K562 (cell line): ENCODE measurements around the gene LRPAP1. TPM values are rescaled to one million over a fixed set of nuclear protein-coding genes. Genes with fewer than 3 reads are reported as not detected.

Source experiments
- ATAC-seq: fragments of 200-7000 bp; cut with Tn5 transposase; 3 replicates; pipeline ENCODE4 v1.9.1; 2020; ENCODE audit warnings: moderate library complexity
- BruUV-seq: library from RNA; stranded (reverse); fragments of 400-500 nt; replicated peaks from 2 replicates; lab custom pipeline; 2021; lab: Mats Ljungman, UMichigan
- CTCF ChIA-PET: fragments of 300-600 bp; formaldehyde crosslinking; extraction: SDS; loops from one replicate; lab custom pipeline; 2021; ENCODE audit warnings: low intra/inter-chr PET ratio; lab: Yijun Ruan, JAX
- POLR2A ChIA-PET: fragments of 300-600, 350-650 bp; sonication (Branson Sonifier 250); formaldehyde crosslinking; extraction: SDS; loops from one replicate; lab custom pipeline; 2021; ENCODE audit warnings: antibody characterized with exemption, inconsistent platforms; lab: Yijun Ruan, JAX
- DNase-seq, 4 experiments: peaks; one replicate each; pipeline versions ENCODE4 v3.0.0 to v3.0.0-alpha.2; 2011 to 2018; ENCODE audit warnings: low spot score in 3 of 4, mixed read lengths in 3 of 4; ENCODE audit errors: extremely low read depth in 1 of 4
- FAIRE-seq: peaks from 2 replicates; lab custom pipeline; 2011; peaks lifted over from hg19 to GRCh38; lab: Jason Lieb, UNC
- H2AFZ ChIP-seq: 2 replicates; pipeline ENCODE4 v1.6.0; 2011; ENCODE audit warnings: low read depth, low read length, control low read depth, inconsistent platforms
- H3K27ac ChIP-seq: fragments of 200-600 bp; 3 replicates; pipeline ENCODE4 v1.8.0; 2011; ENCODE audit warnings: low read depth, mild to moderate bottlenecking, control low read depth, inconsistent platforms, low read length, moderate library complexity, mixed read lengths; ENCODE audit errors: extremely low read depth
- H3K27me3 ChIP-seq, 2 experiments: fragments of 300-600 bp in 1 of 2; 2 replicates in 1 of 2; 3 replicates in 1 of 2; pipeline versions ENCODE4 v1.6.0 to v1.8.0; 2011; ENCODE audit warnings: inconsistent platforms in 2 of 2, low read length in 2 of 2, mild to moderate bottlenecking in 1 of 2, mixed read lengths in 1 of 2, moderate library complexity in 1 of 2; ENCODE audit not compliant: control insufficient read depth in 2 of 2, insufficient read depth in 2 of 2
- H3K36me3 ChIP-seq: fragments of 300-600 bp; 3 replicates; pipeline ENCODE4 v1.8.0; 2011; ENCODE audit warnings: mild to moderate bottlenecking, low read length, inconsistent platforms; ENCODE audit not compliant: control insufficient read depth, insufficient read depth
- H3K4me1 ChIP-seq, 2 experiments: fragments of 200-600 bp in 1 of 2; replicated peaks in 1 of 2; 2 replicates in 1 of 2; 3 replicates in 1 of 2; pipeline versions ENCODE4 v1.5.1 to v1.8.0; 2011; ENCODE audit warnings: inconsistent platforms in 2 of 2, low read length in 2 of 2, mild to moderate bottlenecking in 1 of 2, mixed read lengths in 1 of 2, moderate library complexity in 1 of 2; ENCODE audit not compliant: control insufficient read depth in 2 of 2, insufficient read depth in 2 of 2
- H3K4me2 ChIP-seq: 2 replicates; pipeline ENCODE4 v1.6.1; 2011; ENCODE audit warnings: low read length, control low read depth, inconsistent platforms, mixed read lengths; ENCODE audit not compliant: insufficient read depth
- H3K4me3 ChIP-seq: fragments of 200-600 bp; sonication (generic), shearing (Covaris generic); 2 replicates; pipeline ENCODE4 v1.5.1; 2016; ENCODE audit warnings: control low read depth, inconsistent platforms
- H3K79me2 ChIP-seq: fragments of 200-600 bp; 3 replicates; pipeline ENCODE4 v1.8.0; 2011; ENCODE audit warnings: low read length, inconsistent platforms; ENCODE audit not compliant: control insufficient read depth, insufficient read depth
- H3K9ac ChIP-seq, 2 experiments: 2 replicates each; pipeline versions ENCODE4 v1.6.0 to v1.6.1; 2011; ENCODE audit warnings: low read depth in 2 of 2, low read length in 2 of 2, control low read depth in 1 of 2, inconsistent platforms in 1 of 2, mild to moderate bottlenecking in 1 of 2, mixed read lengths in 1 of 2; ENCODE audit not compliant: insufficient read depth in 1 of 2
- H3K9me1 ChIP-seq: one replicate; pipeline ENCODE4 v1.6.0; 2011; ENCODE audit warnings: inconsistent platforms, mild to moderate bottlenecking, low read length, moderate library complexity; ENCODE audit not compliant: control insufficient read depth, insufficient read depth
- H3K9me3 ChIP-seq: replicated peaks from 2 replicates; pipeline ENCODE4 v1.5.1; 2011; ENCODE audit warnings: low read depth, low read length, inconsistent platforms; ENCODE audit not compliant: control insufficient read depth, insufficient read depth
- H4K20me1 ChIP-seq: replicated peaks from 2 replicates; pipeline ENCODE4 v1.6.1; 2011; ENCODE audit warnings: low read length, inconsistent platforms, mixed read lengths; ENCODE audit not compliant: control insufficient read depth, insufficient read depth
- ARHGAP35 ChIP-seq: fragments of 450-650 bp; IDR thresholded peaks from 2 replicates; pipeline ENCODE4 v1.6.1; 2018; ENCODE audit not compliant: partially characterized antibody
- ZNF584 ChIP-seq: fragments of 200-800 bp; sonication (Bioruptor generic); IDR thresholded peaks from 2 replicates; pipeline ENCODE4 v1.6.1; 2016; ENCODE audit warnings: low read depth, mild to moderate bottlenecking, missing genetic modification characterization, missing compliant biosample characterization
- WGBS: fragments of 100-300 bp; shearing (Covaris generic); methylation state at CpG from one replicate; pipeline ENCODE4 v1.1.6; 2016; ENCODE audit warnings: low coverage, mixed read lengths; ENCODE audit not compliant: insufficient coverage; ENCODE audit errors: missing lambda C conversion rate; 5-methylcytosine and 5-hydroxymethylcytosine counted together
- in situ Hi-C: fragments of 300-500 bp; cut with MboI; formaldehyde crosslinking; loops from 4 replicates; pipeline ENCODE4 v1.15.0; 2018; ENCODE audit warnings: inconsistent platforms, mixed read lengths
- intact Hi-C: fragments of 100-400 bp; cut with micrococcal nuclease; formaldehyde crosslinking; loops from 2 replicates; pipeline ENCODE4 v1.14.2; 2022
- polyA plus RNA-seq, 8 experiments: library from polyadenylated mRNA; depleted of rRNA in 4 of 8; stranded (reverse) in 5 of 8; unstranded in 3 of 8; fragments of >200 nt; fragmentation: Nextera tagmentation in 2 of 8; fragmentation: Illumina TruSeq in 1 of 8; extraction: Ambion mirVana in 2 of 8; extraction: Trizol in 1 of 8; gene quantifications; 2 replicates each; pipeline versions ENCODE4 v1.2.1 to v1.2.3, GENCODE V29; 2011 to 2014; ENCODE audit warnings: inconsistent platforms in 1 of 8, missing spikeins in 1 of 8
- total RNA-seq, 7 experiments: library from RNA; depleted of rRNA in 6 of 7; stranded (reverse); fragments of >200 nt in 6 of 7; fragmentation: Illumina TruSeq in 2 of 7; extraction: Trizol in 2 of 7; gene quantifications; 2 replicates each; pipeline versions ENCODE4 v1.2.1 to v1.2.3, GENCODE V29; 2011 to 2021; ENCODE audit warnings: low replicate concordance in 1 of 7
- TF ChIP-seq, protein P1 (sequence below), 2 experiments: fragments of 450-650 bp in 1 of 2; IDR thresholded peaks; 2 replicates each; pipeline ENCODE4 v1.6.1; 2011 to 2017; ENCODE audit warnings: low read depth in 2 of 2, antibody characterized with exemption in 1 of 2, borderline replicate concordance in 1 of 2, low read length in 1 of 2, mild to moderate bottlenecking in 1 of 2, mixed read lengths in 1 of 2; ENCODE audit not compliant: control insufficient read depth in 1 of 2

The LRPAP1 gene
- total and polyA plus RNA-seq, 9 of the 15 experiments (the other 6 are each of a cell fraction or from before 2014, with no cell fraction given): 1.1 to 75.5 (median 41.8) TPM

- Histone ChIP-seq H3K27ac (no peak overlapping the region), H3K4me3 (no peak overlapping the region), H3K9me1 (no peaks in the 10 kb centered on the region), H3K9me3 (peaks cover 10% of the 10 kb centered on the region; the same call in 1 of the 2 replicates), H3K4me1 (peaks cover 0 to 25% of the 10 kb centered on the region in 2 experiments; a peak in 2 of 5 replicates), H4K20me1 (peaks cover 17% of the 10 kb centered on the region; the same call in 1 of the 2 replicates), H3K9ac (no peak overlapping the region), H3K36me3 (no peaks in the 10 kb centered on the region), H2AFZ (no peak overlapping the region), H3K27me3 (peaks cover 28 to 68% of the 10 kb centered on the region in 2 experiments), H3K79me2 (no peaks in the 10 kb centered on the region), H3K4me2 (no peak overlapping the region)
- ChIA-PET CTCF (no interaction called here), POLR2A (no interaction called here)
- FAIRE-seq: no peak
- no peak for ATAC-seq
- WGBS: 27% methylated on average over 19 of the region's 31 CpGs
- no peak for DNase-seq
- in situ Hi-C loops: no loop called here
- no TSS peak for BruUV-seq
- no peak for TF ChIP-seq ZNF584
- intact Hi-C loops: no loop called here
These were observed 62.6 kb downstream of the LRPAP1 start for GRCh38 chr4:3469386-3470243.

GRCh38 chr4:3468804-3469203 lies 63.4 kb downstream of the LRPAP1 start:
- H3K27me3 ChIP-seq: peaks cover 32 to 71% of the 10 kb centered on the region in 2 experiments
- intact Hi-C loops: no loop called here
- no peak overlapping the region for H2AFZ ChIP-seq
- H3K4me2 ChIP-seq: no peak overlapping the region
- no peaks in the 10 kb centered on the region for H3K9me1 ChIP-seq
- no peak overlapping the region for H3K9ac ChIP-seq
- ATAC-seq (no peak), DNase-seq (no peak), FAIRE-seq (peak; percentile 63)
- POLR2A ChIA-PET: no interaction called here
- H3K4me1 ChIP-seq: peaks cover 0 to 33% of the 10 kb centered on the region in 2 experiments; a peak in 2 of 5 replicates
- no peak overlapping the region for H3K4me3 ChIP-seq
- peaks cover 10% of the 10 kb centered on the region; the same call in 1 of the 2 replicates for H3K9me3 ChIP-seq
- no peak overlapping the region; the same call in 2 of the 3 replicates for H3K27ac ChIP-seq
- in situ Hi-C loops: no loop called here
- H4K20me1 ChIP-seq: peaks cover 18% of the 10 kb centered on the region; the same call in 1 of the 2 replicates
- no TSS peak for BruUV-seq
- no peaks in the 10 kb centered on the region for H3K79me2 ChIP-seq
- peak; percentile 22 for TF ChIP-seq ARHGAP35
- TF ChIP-seq, protein P1, sequence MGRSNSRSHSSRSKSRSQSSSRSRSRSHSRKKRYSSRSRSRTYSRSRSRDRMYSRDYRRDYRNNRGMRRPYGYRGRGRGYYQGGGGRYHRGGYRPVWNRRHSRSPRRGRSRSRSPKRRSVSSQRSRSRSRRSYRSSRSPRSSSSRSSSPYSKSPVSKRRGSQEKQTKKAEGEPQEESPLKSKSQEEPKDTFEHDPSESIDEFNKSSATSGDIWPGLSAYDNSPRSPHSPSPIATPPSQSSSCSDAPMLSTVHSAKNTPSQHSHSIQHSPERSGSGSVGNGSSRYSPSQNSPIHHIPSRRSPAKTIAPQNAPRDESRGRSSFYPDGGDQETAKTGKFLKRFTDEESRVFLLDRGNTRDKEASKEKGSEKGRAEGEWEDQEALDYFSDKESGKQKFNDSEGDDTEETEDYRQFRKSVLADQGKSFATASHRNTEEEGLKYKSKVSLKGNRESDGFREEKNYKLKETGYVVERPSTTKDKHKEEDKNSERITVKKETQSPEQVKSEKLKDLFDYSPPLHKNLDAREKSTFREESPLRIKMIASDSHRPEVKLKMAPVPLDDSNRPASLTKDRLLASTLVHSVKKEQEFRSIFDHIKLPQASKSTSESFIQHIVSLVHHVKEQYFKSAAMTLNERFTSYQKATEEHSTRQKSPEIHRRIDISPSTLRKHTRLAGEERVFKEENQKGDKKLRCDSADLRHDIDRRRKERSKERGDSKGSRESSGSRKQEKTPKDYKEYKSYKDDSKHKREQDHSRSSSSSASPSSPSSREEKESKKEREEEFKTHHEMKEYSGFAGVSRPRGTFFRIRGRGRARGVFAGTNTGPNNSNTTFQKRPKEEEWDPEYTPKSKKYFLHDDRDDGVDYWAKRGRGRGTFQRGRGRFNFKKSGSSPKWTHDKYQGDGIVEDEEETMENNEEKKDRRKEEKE (IDR thresholded peaks at IDR 0.05; ENCODE audit: borderline replicate concordance in 1 of 2, control insufficient read depth in 1 of 2, low read depth in 2 of 2, low read length in 1 of 2): no peak
- WGBS: 58% methylated on average over 11 of the region's 11 CpGs
- CTCF ChIA-PET: no interaction called here
- H3K36me3 ChIP-seq: no peaks in the 10 kb centered on the region
